Keratinocyte (primary cell): Measurements from ENCODE around the gene NDUFV1. TPM values are rescaled to one million over a fixed set of nuclear protein-coding genes. Genes with fewer than 3 reads are reported as not detected.

ENCODE experiments used
- DNase-seq: peaks from one replicate; pipeline ENCODE4 v3.0.0-alpha.2; 2011; ENCODE audit warnings: low read depth, missing footprints, low spot score
- FAIRE-seq: peaks from 2 replicates; lab custom pipeline; 2011; peaks lifted over from hg19 to GRCh38; lab: Jason Lieb, UNC
- H2AFZ ChIP-seq: 2 replicates; pipeline ENCODE4 v1.6.0; 2012; ENCODE audit warnings: low read length, control low read depth, inconsistent platforms; ENCODE audit not compliant: control insufficient read depth
- H3K27ac ChIP-seq: 2 replicates; pipeline ENCODE4 v1.5.1; 2011; ENCODE audit warnings: low read length; ENCODE audit not compliant: control insufficient read depth, insufficient read depth
- H3K27me3 ChIP-seq: 3 replicates; pipeline ENCODE4 v1.6.0; 2011; ENCODE audit warnings: low read length; ENCODE audit not compliant: control insufficient read depth, insufficient read depth; ENCODE audit errors: extremely low read depth
- H3K36me3 ChIP-seq, 2 experiments: 2 replicates in 1 of 2; 3 replicates in 1 of 2; pipeline ENCODE4 v1.5.1; 2011; ENCODE audit warnings: low read length in 2 of 2, mild to moderate bottlenecking in 1 of 2; ENCODE audit not compliant: control insufficient read depth in 2 of 2, insufficient read depth in 2 of 2; ENCODE audit errors: extremely low read depth in 1 of 2
- H3K4me1 ChIP-seq: 3 replicates; pipeline ENCODE4 v1.5.1; 2011; ENCODE audit warnings: low read length; ENCODE audit not compliant: control insufficient read depth, insufficient read depth; ENCODE audit errors: extremely low read depth
- H3K4me2 ChIP-seq: 3 replicates; pipeline ENCODE4 v1.6.0; 2011; ENCODE audit warnings: low read depth, low read length; ENCODE audit not compliant: control insufficient read depth, insufficient read depth; ENCODE audit errors: extremely low read depth
- H3K4me3 ChIP-seq, 3 experiments: fragments of 200-600 bp in 1 of 3; sonication (generic) in 1 of 3; 2 replicates in 2 of 3; 3 replicates in 1 of 3; pipeline ENCODE4 v1.5.1; 2011 to 2016; ENCODE audit warnings: low read length in 3 of 3, mild to moderate bottlenecking in 3 of 3, control low read depth in 2 of 3, inconsistent platforms in 1 of 3, low read depth in 1 of 3, mixed read lengths in 1 of 3, mixed run types in 1 of 3, moderate library complexity in 1 of 3; ENCODE audit not compliant: control insufficient read depth in 2 of 3, insufficient read depth in 2 of 3; ENCODE audit errors: extremely low read depth in 1 of 3
- H3K79me2 ChIP-seq: 2 replicates; pipeline ENCODE4 v1.6.0; 2012; ENCODE audit warnings: low read length; ENCODE audit not compliant: control insufficient read depth, insufficient read depth
- H3K9ac ChIP-seq: 3 replicates; pipeline ENCODE4 v1.6.0; 2011; ENCODE audit warnings: low read length; ENCODE audit not compliant: control insufficient read depth, insufficient read depth; ENCODE audit errors: extremely low read depth
- H3K9me1 ChIP-seq: 3 replicates; pipeline ENCODE4 v1.6.0; 2011; ENCODE audit warnings: low read length; ENCODE audit not compliant: control insufficient read depth, insufficient read depth; ENCODE audit errors: extremely low read depth
- H3K9me3 ChIP-seq: 2 replicates; pipeline ENCODE4 v1.5.1; 2012; ENCODE audit warnings: low read depth, low read length; ENCODE audit not compliant: control insufficient read depth
- H4K20me1 ChIP-seq: 3 replicates; pipeline ENCODE4 v1.6.0; 2011; ENCODE audit warnings: low read length; ENCODE audit not compliant: control insufficient read depth, insufficient read depth; ENCODE audit errors: extremely low read depth
- CTCF ChIP-seq, 3 experiments: IDR thresholded peaks in 1 of 3; conservative IDR thresholded peaks in 1 of 3; optimal IDR thresholded peaks in 1 of 3; 2 replicates in 2 of 3; 3 replicates in 1 of 3; pipeline versions ENCODE3 to v1.5.1; 2011; ENCODE audit warnings: low read length in 3 of 3, mild to moderate bottlenecking in 3 of 3, moderate library complexity in 2 of 3, control low read depth in 1 of 3, inconsistent platforms in 1 of 3; ENCODE audit not compliant: insufficient read depth in 2 of 3; ENCODE audit errors: extremely low read depth in 1 of 3
- EZH2 ChIP-seq: IDR thresholded peaks from one replicate; pipeline ENCODE4 v1.6.1; 2012; ENCODE audit warnings: inconsistent platforms, mild to moderate bottlenecking, low read length, moderate library complexity
- dilution Hi-C: fragments of 300-500 bp; cut with MboI; formaldehyde crosslinking; loops from one replicate; pipeline ENCODE4 v1.7.0; 2020; ENCODE audit warnings: low sequenced_read_pairs; ENCODE audit not compliant: extremely low pct_ligation_motif_present
- polyA plus RNA-seq, 5 experiments: library from polyadenylated mRNA; depleted of rRNA in 3 of 5; stranded (reverse) in 3 of 5; stranded (forward) in 1 of 5; unstranded in 1 of 5; fragments of >200 nt; gene quantifications; 1 replicate in 1 of 5; 2 replicates in 3 of 5; 3 replicates in 1 of 5; pipeline versions ENCODE4 v1.2.1 to v1.2.3, GENCODE V29; 2011 to 2012; ENCODE audit warnings: missing spikeins in 2 of 5, low read depth in 1 of 5, low replicate concordance in 1 of 5

The NDUFV1 gene
- polyA plus RNA-seq, 1 donor (not counting 4 experiments of a cell fraction or from before 2014, with no cell fraction given) = 102 TPM

GRCh38 chr11:67654225-67654624 lies 47.5 kb downstream of the NDUFV1 start:
- Histone ChIP-seq H3K9me1 (no peaks in the 10 kb centered on the region), H3K4me2 (no peak overlapping the region), H3K4me3 (no peak overlapping the region), H2AFZ (no peak overlapping the region), H3K9me3 (no peaks in the 10 kb centered on the region), H3K9ac (no peak overlapping the region), H3K27me3 (no peaks in the 10 kb centered on the region), H3K36me3 (no peaks in the 10 kb centered on the region), H4K20me1 (no peaks in the 10 kb centered on the region), H3K27ac (no peak overlapping the region), H3K4me1 (peaks cover 22% of the 10 kb centered on the region), H3K79me2 (no peaks in the 10 kb centered on the region)
- dilution Hi-C loops = no loop called here
- no peak for TF ChIP-seq CTCF (optimal IDR thresholded peaks at IDR 0.05 in 1 of 3, IDR thresholded peaks at IDR 0.05 in 1 of 3, conservative IDR thresholded peaks at IDR 0.05 in 1 of 3; ENCODE audit: extremely low read depth in 1 of 3, insufficient read depth in 2 of 3, low read length in 3 of 3)
- no peak for TF ChIP-seq EZH2
- DNase-seq (no peak), FAIRE-seq (no peak)

- FAIRE-seq (peak; percentile 48), DNase-seq (peak; percentile 60)
- dilution Hi-C loops = no loop called here
- H3K4me1 ChIP-seq = peaks cover 22% of the 10 kb centered on the region
- H3K4me3 ChIP-seq = peak overlapping the region in 1 of 3 experiments; percentile 27
- no peaks in the 10 kb centered on the region for H3K36me3 ChIP-seq
- H4K20me1 ChIP-seq = no peaks in the 10 kb centered on the region
- H3K9me1 ChIP-seq = no peaks in the 10 kb centered on the region
- H3K4me2 ChIP-seq = peak overlapping the region; percentile 46
- no peak overlapping the region for H3K9ac ChIP-seq
- no peaks in the 10 kb centered on the region for H3K79me2 ChIP-seq
- H2AFZ ChIP-seq = no peak overlapping the region
- no peak for TF ChIP-seq EZH2
- no peak for TF ChIP-seq CTCF (optimal IDR thresholded peaks at IDR 0.05 in 1 of 3, IDR thresholded peaks at IDR 0.05 in 1 of 3, conservative IDR thresholded peaks at IDR 0.05 in 1 of 3; ENCODE audit: extremely low read depth in 1 of 3, insufficient read depth in 2 of 3, low read length in 3 of 3)
- H3K27me3 ChIP-seq = no peaks in the 10 kb centered on the region
- H3K9me3 ChIP-seq = no peaks in the 10 kb centered on the region
- peak overlapping the region; percentile 71 for H3K27ac ChIP-seq
Observed at GRCh38 chr11:67656278-67656922, 49.7 kb downstream of the NDUFV1 start.
